BLaER1 (cell line): ENCODE data around the gene SLC9C1.

Experiments
- H3K27ac ChIP-seq: shearing (Covaris generic); formaldehyde crosslinking; 2 replicates; pipeline ENCODE4 v1.8.1; 2022
- H3K27me3 ChIP-seq: shearing (Covaris generic); formaldehyde crosslinking; 2 replicates; pipeline ENCODE4 v1.8.1; 2022
- H3K36me3 ChIP-seq: shearing (Covaris generic); formaldehyde crosslinking; 2 replicates; pipeline ENCODE4 v1.8.1; 2022
- H3K4me1 ChIP-seq: shearing (Covaris generic); formaldehyde crosslinking; 2 replicates; pipeline ENCODE4 v1.8.1; 2022
- H3K4me2 ChIP-seq: shearing (Covaris generic); formaldehyde crosslinking; 2 replicates; pipeline ENCODE4 v1.8.1; 2022
- H3K4me3 ChIP-seq: shearing (Covaris generic); formaldehyde crosslinking; 2 replicates; pipeline ENCODE4 v1.8.1; 2022
- H3K9ac ChIP-seq: shearing (Covaris generic); formaldehyde crosslinking; 2 replicates; pipeline ENCODE4 v1.8.1; 2022
- H3K9me3 ChIP-seq: shearing (Covaris generic); formaldehyde crosslinking; 2 replicates; pipeline ENCODE4 v1.8.1; 2022
- H4K20me1 ChIP-seq: shearing (Covaris generic); formaldehyde crosslinking; 2 replicates; pipeline ENCODE4 v1.8.1; 2022
- Cebpa-rat ChIP-seq: shearing (Covaris generic); IDR thresholded peaks from 2 replicates; pipeline ENCODE4 v1.8.1; 2022

Gene SLC9C1

GRCh38 chr3:112307557-112307956, 13.5 kb upstream of the SLC9C1 start:
- no peaks in the 10 kb centered on the region for H3K36me3 ChIP-seq
- H3K9ac ChIP-seq: no peak overlapping the region
- H3K4me1 ChIP-seq: peaks cover 21% of the 10 kb centered on the region
- H3K4me2 ChIP-seq: no peak overlapping the region
- H3K27ac ChIP-seq: no peak overlapping the region
- H3K4me3 ChIP-seq: no peak overlapping the region
- H3K9me3 ChIP-seq: peaks cover under 1% of the 10 kb centered on the region; the same call in 1 of the 2 replicates
- no peaks in the 10 kb centered on the region for H3K27me3 ChIP-seq
- no peaks in the 10 kb centered on the region for H4K20me1 ChIP-seq
- no peak for TF ChIP-seq Cebpa-rat

GRCh38 chr3:112306825-112307224, 12.8 kb upstream of the SLC9C1 start:
- Histone ChIP-seq H3K27ac (no peak overlapping the region), H3K9me3 (peaks cover 8% of the 10 kb centered on the region; the same call in 1 of the 2 replicates), H3K27me3 (no peaks in the 10 kb centered on the region), H4K20me1 (no peaks in the 10 kb centered on the region), H3K4me2 (no peak overlapping the region), H3K4me3 (no peak overlapping the region), H3K36me3 (no peaks in the 10 kb centered on the region), H3K9ac (no peak overlapping the region), H3K4me1 (peaks cover 28% of the 10 kb centered on the region)
- TF ChIP-seq Cebpa-rat: no peak

- Histone ChIP-seq H4K20me1 (no peaks in the 10 kb centered on the region), H3K27ac (no peak overlapping the region), H3K36me3 (no peaks in the 10 kb centered on the region), H3K27me3 (no peaks in the 10 kb centered on the region), H3K4me1 (peaks cover 31% of the 10 kb centered on the region), H3K9me3 (peaks cover 8% of the 10 kb centered on the region; the same call in 1 of the 2 replicates), H3K9ac (no peak overlapping the region), H3K4me2 (peak overlapping the region; percentile 85), H3K4me3 (no peak overlapping the region)
- no peak for TF ChIP-seq Cebpa-rat
These were observed 10.6 kb upstream of the SLC9C1 start for GRCh38 chr3:112304611-112305010.

- H3K27ac ChIP-seq: peak overlapping the region; percentile 71
These were observed 9.8 kb upstream of the SLC9C1 start for GRCh38 chr3:112303764-112304325.

GRCh38 chr3:112302881-112303763, 9.1 kb upstream of the SLC9C1 start:
- Histone ChIP-seq H4K20me1 (no peaks in the 10 kb centered on the region), H3K27me3 (no peaks in the 10 kb centered on the region), H3K4me1 (peaks cover 40% of the 10 kb centered on the region), H3K9ac (peak overlapping the region; percentile 72), H3K27ac (peak overlapping the region; percentile 71), H3K4me2 (peak overlapping the region; percentile 85), H3K4me3 (peak overlapping the region; percentile 64), H3K9me3 (peaks cover 8% of the 10 kb centered on the region; the same call in 1 of the 2 replicates), H3K36me3 (no peaks in the 10 kb centered on the region)
- TF ChIP-seq Cebpa-rat: no peak

More at GRCh38 chr3:112303764-112304325, 9.8 kb upstream of the SLC9C1 start:
- TF ChIP-seq Cebpa-rat: no peak
- H4K20me1 ChIP-seq: no peaks in the 10 kb centered on the region
- H3K4me3 ChIP-seq: peak overlapping the region; percentile 64
- no peaks in the 10 kb centered on the region for H3K36me3 ChIP-seq
- H3K4me2 ChIP-seq: peak overlapping the region; percentile 85
- H3K9me3 ChIP-seq: peaks cover 8% of the 10 kb centered on the region; the same call in 1 of the 2 replicates
- peak overlapping the region; percentile 72 for H3K9ac ChIP-seq
- peaks cover 33% of the 10 kb centered on the region for H3K4me1 ChIP-seq
- no peaks in the 10 kb centered on the region for H3K27me3 ChIP-seq

- Histone ChIP-seq H4K20me1 (no peaks in the 10 kb centered on the region), H3K9ac (no peak overlapping the region), H3K36me3 (no peaks in the 10 kb centered on the region), H3K4me1 (peaks cover 48% of the 10 kb centered on the region), H3K9me3 (peaks cover 8% of the 10 kb centered on the region; the same call in 1 of the 2 replicates), H3K27me3 (no peaks in the 10 kb centered on the region), H3K4me3 (peak overlapping the region; percentile 64), H3K4me2 (peak overlapping the region; percentile 85), H3K27ac (peak overlapping the region; percentile 71)
- no peak for TF ChIP-seq Cebpa-rat
These were observed 8.3 kb upstream of the SLC9C1 start for GRCh38 chr3:112302150-112302830.

- H3K4me2 ChIP-seq: peak overlapping the region; percentile 87
- H3K9ac ChIP-seq: no peak overlapping the region
- H4K20me1 ChIP-seq: no peaks in the 10 kb centered on the region
- no peaks in the 10 kb centered on the region for H3K36me3 ChIP-seq
- no peaks in the 10 kb centered on the region for H3K27me3 ChIP-seq
- TF ChIP-seq Cebpa-rat: no peak
- peaks cover 59% of the 10 kb centered on the region for H3K4me1 ChIP-seq
- H3K9me3 ChIP-seq: peaks cover 8% of the 10 kb centered on the region; the same call in 1 of the 2 replicates
- H3K27ac ChIP-seq: peak overlapping the region; percentile 44; the same call in 1 of the 2 replicates
- no peak overlapping the region for H3K4me3 ChIP-seq
These were observed 4.8 kb upstream of the SLC9C1 start for GRCh38 chr3:112298781-112299180.

GRCh38 chr3:112297714-112298113, 3.7 kb upstream of the SLC9C1 start:
- Histone ChIP-seq H3K9me3 (peaks cover 8% of the 10 kb centered on the region; the same call in 1 of the 2 replicates), H3K27ac (peak overlapping the region; percentile 73), H3K4me2 (peak overlapping the region; percentile 87), H3K36me3 (no peaks in the 10 kb centered on the region), H3K4me3 (peak overlapping the region; percentile 51), H4K20me1 (no peaks in the 10 kb centered on the region), H3K4me1 (peaks cover 53% of the 10 kb centered on the region), H3K27me3 (no peaks in the 10 kb centered on the region), H3K9ac (peak overlapping the region; percentile 62)
- no peak for TF ChIP-seq Cebpa-rat

GRCh38 chr3:112289011-112289410, 5.0 kb downstream of the SLC9C1 start:
- Histone ChIP-seq H3K4me1 (peaks cover 7% of the 10 kb centered on the region), H3K36me3 (no peaks in the 10 kb centered on the region), H3K4me2 (no peak overlapping the region), H3K9me3 (peaks cover 13% of the 10 kb centered on the region), H3K27ac (no peak overlapping the region), H3K4me3 (no peak overlapping the region), H4K20me1 (no peaks in the 10 kb centered on the region), H3K27me3 (no peaks in the 10 kb centered on the region), H3K9ac (no peak overlapping the region)
- no peak for TF ChIP-seq Cebpa-rat
